GM12872 (cell line): Measurements from ENCODE around the gene DTNA.

Experiments used
- CTCF ChIP-seq: IDR thresholded peaks from 3 replicates; pipeline ENCODE4 v1.5.1; 2011; ENCODE audit warnings: low read depth, mild to moderate bottlenecking, low read length, moderate library complexity; ENCODE audit not compliant: insufficient read depth

Gene DTNA

GRCh38 chr18:34729740-34730355 is 19.8 kb downstream of the DTNA start:
- no peak for TF ChIP-seq CTCF

DNA sequence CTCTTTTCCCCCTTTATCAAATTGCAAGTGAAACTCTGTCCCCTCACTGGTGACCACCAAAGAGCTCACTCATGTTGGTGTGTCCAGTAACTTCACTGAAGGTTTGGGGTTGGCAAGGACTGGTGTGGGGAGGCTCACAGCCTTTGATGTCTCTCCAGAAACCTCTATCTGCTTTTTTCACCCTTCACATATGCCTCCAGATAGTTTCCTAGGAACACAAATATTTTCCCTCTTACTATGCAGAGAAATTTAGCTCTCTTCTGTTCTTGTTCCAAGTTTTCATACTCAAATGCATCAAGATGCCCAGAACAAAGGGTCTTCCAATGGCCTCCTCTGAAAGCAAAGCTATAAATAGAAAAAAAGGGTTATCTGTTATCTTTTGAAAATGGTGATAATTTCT is 20.7 kb downstream of the DTNA start:
- no peak for TF ChIP-seq CTCF

- no peak for TF ChIP-seq CTCF
These were observed 24.0 kb downstream of the DTNA start for GRCh38 chr18:34734056-34734455.

GRCh38 chr18:34738175-34738894 is 28.2 kb downstream of the DTNA start:
- TF ChIP-seq CTCF, result no peak

- no peak for TF ChIP-seq CTCF
These were observed 30.0 kb downstream of the DTNA start for GRCh38 chr18:34740101-34740500.

DNA sequence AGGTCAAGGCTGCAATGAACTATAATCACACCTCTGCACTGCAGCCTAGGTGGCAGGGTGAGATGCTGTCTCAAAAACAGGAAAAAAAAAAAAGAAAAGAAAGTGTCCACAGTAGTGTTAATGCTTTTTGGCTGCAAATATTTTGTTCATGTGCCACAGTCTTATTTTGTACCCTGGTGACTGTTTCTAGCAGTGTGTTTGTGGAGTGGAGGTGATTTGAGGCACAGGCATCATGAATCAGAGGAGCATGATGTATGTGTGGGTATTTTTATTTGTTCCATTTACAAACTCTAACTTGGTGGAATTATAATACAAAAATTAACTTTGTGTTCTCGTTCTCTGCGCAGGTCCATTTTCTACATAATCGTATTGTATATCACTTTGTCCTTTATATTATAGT is 30.6 kb downstream of the DTNA start:
- no peak for TF ChIP-seq CTCF

DNA sequence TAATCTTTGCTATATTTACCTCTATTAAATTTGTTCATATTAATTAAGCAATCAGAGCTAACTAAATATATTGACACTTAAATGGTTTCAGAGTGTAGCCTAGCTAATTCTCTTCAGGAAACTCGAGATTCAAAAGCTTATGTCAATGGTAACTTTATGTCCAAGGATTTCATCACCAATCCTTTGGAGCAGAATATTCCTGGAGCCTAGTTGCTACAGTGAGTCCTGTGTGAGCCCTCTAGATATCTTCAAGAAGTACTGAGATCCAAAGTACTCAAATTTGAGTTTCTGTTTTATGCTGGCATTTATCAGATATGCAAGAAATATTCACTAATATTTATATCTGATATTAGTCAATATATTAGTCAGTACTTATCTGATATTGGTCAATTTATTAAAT is 31.3 kb downstream of the DTNA start:
- no peak for TF ChIP-seq CTCF
